Activated naive CD8-positive, alpha-beta T cell treated with anti-CD3 and anti-CD28 coated beads, Interleukin-2, amount 50 U/mL, for 24 hours (primary cell): Measurements from ENCODE around the gene WWC1.
"Not testable (repeated sequence)": the region's sequence is repeated elsewhere in the genome, so short reads cannot be mapped to it uniquely, and the experiment has no call there.

Experiments
- ATAC-seq: fragments of 150-1000 bp; cut with Tn5 transposase; one replicate; pipeline ENCODE4 v1.10.0; 2021
- DNase-seq: peaks from one replicate; pipeline ENCODE4 v3.0.0; 2021
- H3K27ac Mint-ChIP-seq: one replicate; pipeline ENCODE4 v1.8.0; 2021; ENCODE audit warnings: mild to moderate bottlenecking, mixed read lengths
- H3K27me3 Mint-ChIP-seq: one replicate; pipeline ENCODE4 v1.8.0; 2021; ENCODE audit warnings: mixed read lengths
- H3K36me3 Mint-ChIP-seq: one replicate; pipeline ENCODE4 v1.8.0; 2021; ENCODE audit warnings: low read depth, mixed read lengths
- H3K4me1 Mint-ChIP-seq: one replicate; pipeline ENCODE4 v1.8.0; 2021; ENCODE audit warnings: mixed read lengths
- H3K4me3 Mint-ChIP-seq: one replicate; pipeline ENCODE4 v1.8.0; 2021; ENCODE audit warnings: mild to moderate bottlenecking, moderate library complexity, mixed read lengths
- H3K9me3 Mint-ChIP-seq: one replicate; pipeline ENCODE4 v1.8.0; 2021; ENCODE audit warnings: mixed read lengths

WWC1 gene

DNA sequence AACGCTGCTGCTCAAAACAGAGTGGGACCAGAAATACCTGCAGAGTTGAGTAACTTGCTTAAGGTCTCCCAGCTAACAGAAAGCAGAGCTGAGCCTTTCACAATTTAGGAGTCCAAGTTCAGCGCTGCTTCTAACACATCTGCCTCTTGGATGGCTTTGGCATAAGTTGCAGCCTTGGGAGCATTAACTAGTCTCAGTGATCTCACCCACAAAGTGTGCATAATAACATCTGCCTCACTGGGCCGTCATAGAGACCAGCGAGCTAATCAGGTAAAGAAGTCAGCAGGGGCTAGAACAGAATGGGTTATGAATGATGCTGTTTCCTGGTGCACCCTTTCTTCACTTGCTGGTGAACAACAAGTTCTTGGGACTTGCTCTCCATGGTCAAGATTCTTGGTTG, 36.5 kb downstream of the WWC1 start:
- no peak overlapping the region for H3K4me3 Mint-ChIP-seq
- DNase-seq (no peak), ATAC-seq (no peak)
- no peaks in the 10 kb centered on the region for H3K4me1 Mint-ChIP-seq
- H3K27me3 Mint-ChIP-seq: peaks cover 23% of the 10 kb centered on the region
- no peaks in the 10 kb centered on the region for H3K9me3 Mint-ChIP-seq
- H3K36me3 Mint-ChIP-seq: no peaks in the 10 kb centered on the region
- no peak overlapping the region for H3K27ac Mint-ChIP-seq

- Mint-ChIP-seq H3K4me3 (no peak overlapping the region), H3K36me3 (no peaks in the 10 kb centered on the region), H3K9me3 (no peaks in the 10 kb centered on the region), H3K4me1 (no peaks in the 10 kb centered on the region), H3K27me3 (peaks cover 18% of the 10 kb centered on the region), H3K27ac (no peak overlapping the region)
- no peak for DNase-seq
- no peak for ATAC-seq
These were observed 37.4 kb downstream of the WWC1 start for GRCh38 chr5:168328814-168329213.

GRCh38 chr5:168329302-168329701, 37.9 kb downstream of the WWC1 start:
- Mint-ChIP-seq H3K9me3 (no peaks in the 10 kb centered on the region), H3K36me3 (no peaks in the 10 kb centered on the region), H3K4me1 (no peaks in the 10 kb centered on the region), H3K27me3 (peaks cover 18% of the 10 kb centered on the region), H3K4me3 (no peak overlapping the region), H3K27ac (no peak overlapping the region)
- DNase-seq (no peak), ATAC-seq (no peak)

DNA sequence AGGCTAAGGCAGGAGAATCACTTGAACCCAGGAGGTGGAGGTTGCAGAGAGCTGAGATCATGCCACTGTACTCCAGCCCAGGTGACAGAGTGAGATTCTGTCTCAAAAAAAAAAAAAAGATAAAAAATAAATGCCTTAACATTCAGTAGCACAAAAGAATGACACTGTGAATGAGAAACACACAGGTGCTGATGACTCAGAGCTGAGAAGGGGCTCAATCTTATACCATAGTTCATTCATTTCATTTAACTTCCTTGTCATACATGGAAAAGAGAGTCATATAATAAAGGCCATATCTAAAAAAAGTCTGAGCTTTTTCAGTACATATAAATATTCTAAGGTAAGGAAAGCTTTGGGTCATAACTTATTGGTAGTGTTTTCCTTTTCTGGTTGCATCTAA, 40.6 kb downstream of the WWC1 start:
- no peaks in the 10 kb centered on the region for H3K36me3 Mint-ChIP-seq
- DNase-seq (no peak), ATAC-seq (no peak)
- H3K4me1 Mint-ChIP-seq: no peaks in the 10 kb centered on the region
- H3K4me3 Mint-ChIP-seq: no peak overlapping the region
- peaks cover 16% of the 10 kb centered on the region for H3K27me3 Mint-ChIP-seq
- no peak overlapping the region for H3K27ac Mint-ChIP-seq
- H3K9me3 Mint-ChIP-seq: no peaks in the 10 kb centered on the region

GRCh38 chr5:168334280-168334679, 42.8 kb downstream of the WWC1 start:
- Mint-ChIP-seq H3K27me3 (peaks cover 8% of the 10 kb centered on the region), H3K27ac (no peak overlapping the region), H3K4me3 (no peak overlapping the region), H3K4me1 (no peaks in the 10 kb centered on the region), H3K9me3 (no peaks in the 10 kb centered on the region), H3K36me3 (no peaks in the 10 kb centered on the region)
- DNase-seq (no peak), ATAC-seq (no peak)

DNA sequence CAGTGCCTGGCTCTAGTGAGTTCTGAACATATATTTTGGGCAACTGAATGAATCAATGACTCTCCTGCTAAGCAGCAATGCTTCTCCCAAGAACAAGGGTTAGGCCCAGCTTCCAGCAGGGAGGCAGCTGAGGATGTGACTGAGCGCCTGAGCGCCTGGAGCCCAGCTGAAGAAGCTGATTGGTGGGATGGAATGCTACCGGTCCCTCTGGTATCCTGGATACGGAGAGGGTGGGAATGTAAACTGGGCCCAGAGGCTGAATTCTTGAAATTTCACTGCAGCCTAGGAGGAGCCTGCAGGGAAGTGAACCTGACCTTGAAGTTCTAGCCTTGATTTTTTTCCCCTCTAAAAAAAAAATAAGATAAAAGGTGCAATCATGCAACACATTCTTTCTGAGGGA, 43.2 kb downstream of the WWC1 start:
- peaks cover 5% of the 10 kb centered on the region for H3K27me3 Mint-ChIP-seq
- DNase-seq: no peak
- H3K36me3 Mint-ChIP-seq: no peaks in the 10 kb centered on the region
- ATAC-seq: no peak
- no peaks in the 10 kb centered on the region for H3K4me1 Mint-ChIP-seq
- H3K27ac Mint-ChIP-seq: no peak overlapping the region
- H3K9me3 Mint-ChIP-seq: no peaks in the 10 kb centered on the region
- no peak overlapping the region for H3K4me3 Mint-ChIP-seq

GRCh38 chr5:168337361-168337760, 45.9 kb downstream of the WWC1 start:
- Mint-ChIP-seq H3K27ac (no peak overlapping the region), H3K4me3 (no peak overlapping the region), H3K36me3 (no peaks in the 10 kb centered on the region), H3K9me3 (no peaks in the 10 kb centered on the region), H3K4me1 (no peaks in the 10 kb centered on the region), H3K27me3 (peaks cover 8% of the 10 kb centered on the region)
- no peak for DNase-seq
- ATAC-seq: no peak

DNA sequence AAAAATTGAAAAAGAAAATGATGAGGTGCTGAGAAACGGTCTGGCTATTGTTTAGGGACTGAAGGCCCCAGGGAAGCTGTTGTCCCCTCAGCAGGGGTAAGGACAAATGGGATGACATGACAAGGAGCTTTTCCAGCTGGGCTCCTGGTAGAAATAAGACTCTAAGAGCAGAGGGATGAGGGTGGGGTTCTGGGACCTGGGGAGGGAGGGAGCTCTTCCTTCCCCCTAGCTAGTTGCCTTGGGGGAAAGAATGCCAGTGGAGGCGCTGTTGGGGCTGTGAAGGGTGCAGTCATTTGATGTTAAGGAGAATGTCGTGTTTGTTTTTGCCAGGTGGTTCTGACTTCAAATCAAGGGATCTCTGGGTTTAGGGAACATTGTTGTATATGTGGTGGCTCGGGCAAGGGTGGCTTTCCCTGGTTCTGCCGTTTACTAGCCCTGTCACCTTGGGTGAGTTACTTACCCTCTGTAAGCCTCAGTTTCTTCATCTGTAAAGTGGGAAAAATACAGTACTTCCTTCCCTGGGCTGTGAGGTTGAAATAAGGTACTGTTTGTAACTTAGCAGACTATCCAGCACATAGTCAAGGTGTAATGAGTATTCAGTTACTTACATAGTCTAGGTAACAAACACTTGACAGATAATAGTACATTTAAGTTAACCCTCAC, 47.8 kb downstream of the WWC1 start:
- no peak for ATAC-seq
- DNase-seq: no peak
- H3K36me3 Mint-ChIP-seq: no peaks in the 10 kb centered on the region
- peaks cover 9% of the 10 kb centered on the region for H3K27me3 Mint-ChIP-seq
- no peak overlapping the region for H3K27ac Mint-ChIP-seq
- H3K4me3 Mint-ChIP-seq: no peak overlapping the region
- H3K4me1 Mint-ChIP-seq: no peaks in the 10 kb centered on the region
- H3K9me3 Mint-ChIP-seq: no peaks in the 10 kb centered on the region

DNA sequence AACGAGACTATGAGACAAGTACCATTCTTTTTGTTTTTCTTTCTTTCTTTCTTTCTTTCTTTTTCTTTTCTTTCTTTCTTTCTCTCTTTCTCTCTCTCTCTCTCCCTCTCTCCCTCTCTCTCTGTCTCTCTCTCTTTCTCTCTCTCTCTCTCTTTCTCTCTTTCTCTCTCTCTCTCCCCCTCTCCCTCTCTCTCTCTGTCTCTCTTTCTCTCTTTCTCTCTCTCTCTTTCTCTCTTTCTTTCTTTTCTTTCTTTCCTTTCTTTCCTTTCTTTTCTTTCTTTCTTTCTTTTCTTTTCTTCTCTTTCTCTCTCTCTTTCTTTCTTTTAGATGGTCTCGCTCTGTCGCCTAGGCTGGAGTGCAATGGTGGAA, 48.3 kb downstream of the WWC1 start:
- not testable (repeated sequence) for H3K36me3 Mint-ChIP-seq, ATAC-seq, H3K4me1 Mint-ChIP-seq, H3K9me3 Mint-ChIP-seq, H3K27me3 Mint-ChIP-seq, DNase-seq, H3K27ac Mint-ChIP-seq, H3K4me3 Mint-ChIP-seq

- no peak overlapping the region for H3K27ac Mint-ChIP-seq
- H3K4me3 Mint-ChIP-seq: no peak overlapping the region
- no peaks in the 10 kb centered on the region for H3K9me3 Mint-ChIP-seq
- H3K36me3 Mint-ChIP-seq: no peaks in the 10 kb centered on the region
- no peak for ATAC-seq
- H3K27me3 Mint-ChIP-seq: peaks cover 10% of the 10 kb centered on the region
- DNase-seq: no peak
- no peaks in the 10 kb centered on the region for H3K4me1 Mint-ChIP-seq
These were observed 49.0 kb downstream of the WWC1 start for GRCh38 chr5:168340487-168340886.

DNA sequence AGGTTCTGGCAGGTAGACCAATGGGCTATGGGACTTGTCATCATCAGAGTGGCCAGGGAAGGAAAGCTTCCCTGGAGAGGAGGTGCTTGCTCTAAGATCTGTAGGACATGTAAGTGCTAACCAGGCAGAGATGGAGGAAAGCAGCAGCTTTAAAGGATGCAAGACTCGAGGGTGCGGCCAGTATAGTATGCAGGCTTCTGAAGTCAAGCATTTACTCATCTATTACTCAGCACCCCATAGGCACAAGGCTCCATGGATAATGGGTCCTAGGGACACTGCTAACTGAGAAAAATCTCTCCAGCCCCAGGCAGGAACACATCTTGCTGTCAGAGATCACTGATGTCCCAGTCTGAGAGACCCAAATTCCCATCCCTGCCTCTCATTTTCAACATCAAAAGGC, 49.7 kb downstream of the WWC1 start:
- no peaks in the 10 kb centered on the region for H3K9me3 Mint-ChIP-seq
- peaks cover 12% of the 10 kb centered on the region for H3K27me3 Mint-ChIP-seq
- no peak overlapping the region for H3K4me3 Mint-ChIP-seq
- H3K36me3 Mint-ChIP-seq: no peaks in the 10 kb centered on the region
- H3K27ac Mint-ChIP-seq: no peak overlapping the region
- H3K4me1 Mint-ChIP-seq: no peaks in the 10 kb centered on the region
- ATAC-seq (no peak), DNase-seq (no peak)

- no peak for DNase-seq
- no peak for ATAC-seq
- Mint-ChIP-seq H3K9me3 (no peaks in the 10 kb centered on the region), H3K27ac (no peak overlapping the region), H3K4me1 (no peaks in the 10 kb centered on the region), H3K27me3 (peaks cover 10% of the 10 kb centered on the region), H3K4me3 (no peak overlapping the region), H3K36me3 (no peaks in the 10 kb centered on the region)
These were observed 50.8 kb downstream of the WWC1 start for GRCh38 chr5:168342151-168342825.

- H3K9me3 Mint-ChIP-seq: no peaks in the 10 kb centered on the region
- peaks cover 7% of the 10 kb centered on the region for H3K27me3 Mint-ChIP-seq
- no peak overlapping the region for H3K27ac Mint-ChIP-seq
- no peak overlapping the region for H3K4me3 Mint-ChIP-seq
- ATAC-seq (no peak), DNase-seq (no peak)
- H3K4me1 Mint-ChIP-seq: no peaks in the 10 kb centered on the region
- no peaks in the 10 kb centered on the region for H3K36me3 Mint-ChIP-seq
These were observed 51.5 kb downstream of the WWC1 start for GRCh38 chr5:168342985-168343384.

- H3K4me3 Mint-ChIP-seq: no peak overlapping the region
- no peak for ATAC-seq
- no peaks in the 10 kb centered on the region for H3K9me3 Mint-ChIP-seq
- H3K36me3 Mint-ChIP-seq: no peaks in the 10 kb centered on the region
- H3K27ac Mint-ChIP-seq: no peak overlapping the region
- DNase-seq: no peak
- peaks cover 4% of the 10 kb centered on the region for H3K27me3 Mint-ChIP-seq
- H3K4me1 Mint-ChIP-seq: no peaks in the 10 kb centered on the region
These were observed 55.0 kb downstream of the WWC1 start for GRCh38 chr5:168346417-168346816.

GRCh38 chr5:168347368-168348083, 56.1 kb downstream of the WWC1 start:
- H3K27me3 Mint-ChIP-seq: peaks cover 4% of the 10 kb centered on the region
- no peak overlapping the region for H3K27ac Mint-ChIP-seq
- H3K36me3 Mint-ChIP-seq: no peaks in the 10 kb centered on the region
- ATAC-seq: no peak
- H3K4me1 Mint-ChIP-seq: no peaks in the 10 kb centered on the region
- DNase-seq: no peak
- H3K4me3 Mint-ChIP-seq: no peak overlapping the region
- H3K9me3 Mint-ChIP-seq: no peaks in the 10 kb centered on the region
